Suprapubic skin (tissue), 4 donors: Measurements from ENCODE around the gene SPECC1L.

Experiments
- EP300 ChIP-seq: sonication (generic); formaldehyde crosslinking; IDR thresholded peaks from one replicate; pipeline ENCODE4 v1.6.1; 2017; ENCODE audit warnings: antibody characterized with exemption
- POLR2A ChIP-seq, 2 donors: fragments of 450-650 bp; IDR thresholded peaks; one replicate each; pipeline ENCODE4 v1.6.1; 2017; ENCODE audit warnings: antibody characterized with exemption in 2 of 2, mild to moderate bottlenecking in 2 of 2, moderate library complexity in 2 of 2
- POLR2AphosphoS5 ChIP-seq, 3 donors: sonication (generic); formaldehyde crosslinking; IDR thresholded peaks; one replicate each; pipeline ENCODE4 v1.6.1; 2017; ENCODE audit warnings: antibody characterized with exemption in 3 of 3
- TF ChIP-seq, protein P1 (sequence below), 2 donors: fragments of 200-600 bp in 1 of 2; fragments of 450-650 bp in 1 of 2; sonication (generic) in 1 of 2; IDR thresholded peaks; one replicate each; pipeline ENCODE4 v1.5.1; 2016 to 2019; ENCODE audit warnings: antibody characterized with exemption in 2 of 2, mild to moderate bottlenecking in 1 of 2, moderate library complexity in 1 of 2

DNA sequence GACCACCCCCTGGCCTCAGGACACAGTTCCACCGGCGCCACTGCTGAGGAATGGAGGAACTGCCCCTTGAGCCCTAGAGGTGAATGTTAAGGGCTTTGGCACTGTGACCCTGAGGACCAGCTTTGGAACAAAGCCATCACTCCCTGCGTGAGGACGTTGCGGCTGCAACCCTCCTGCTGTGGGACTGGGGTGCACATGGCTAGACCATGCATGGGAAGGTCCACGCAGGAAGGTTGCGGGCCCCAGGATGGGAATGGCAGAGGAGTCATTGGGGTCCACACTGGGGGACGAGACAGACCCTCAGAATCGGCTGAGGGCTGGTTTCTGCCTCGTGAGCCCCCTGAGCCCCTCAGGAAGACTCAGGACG is 150.3 kb downstream of the SPECC1L start:
- TF ChIP-seq EP300 (no peak), POLR2AphosphoS5 (IDR thresholded peaks at IDR 0.05) (no peak), POLR2A (IDR thresholded peaks at IDR 0.05) (no peak)
- TF ChIP-seq, protein P1, sequence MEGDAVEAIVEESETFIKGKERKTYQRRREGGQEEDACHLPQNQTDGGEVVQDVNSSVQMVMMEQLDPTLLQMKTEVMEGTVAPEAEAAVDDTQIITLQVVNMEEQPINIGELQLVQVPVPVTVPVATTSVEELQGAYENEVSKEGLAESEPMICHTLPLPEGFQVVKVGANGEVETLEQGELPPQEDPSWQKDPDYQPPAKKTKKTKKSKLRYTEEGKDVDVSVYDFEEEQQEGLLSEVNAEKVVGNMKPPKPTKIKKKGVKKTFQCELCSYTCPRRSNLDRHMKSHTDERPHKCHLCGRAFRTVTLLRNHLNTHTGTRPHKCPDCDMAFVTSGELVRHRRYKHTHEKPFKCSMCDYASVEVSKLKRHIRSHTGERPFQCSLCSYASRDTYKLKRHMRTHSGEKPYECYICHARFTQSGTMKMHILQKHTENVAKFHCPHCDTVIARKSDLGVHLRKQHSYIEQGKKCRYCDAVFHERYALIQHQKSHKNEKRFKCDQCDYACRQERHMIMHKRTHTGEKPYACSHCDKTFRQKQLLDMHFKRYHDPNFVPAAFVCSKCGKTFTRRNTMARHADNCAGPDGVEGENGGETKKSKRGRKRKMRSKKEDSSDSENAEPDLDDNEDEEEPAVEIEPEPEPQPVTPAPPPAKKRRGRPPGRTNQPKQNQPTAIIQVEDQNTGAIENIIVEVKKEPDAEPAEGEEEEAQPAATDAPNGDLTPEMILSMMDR (IDR thresholded peaks at IDR 0.05) = no peak
